K562 (cell line): ENCODE measurements around the gene CSK.

ENCODE experiments used
- CHD2 ChIP-seq: IDR thresholded peaks from 2 replicates; pipeline ENCODE4 v1.6.1; 2011; ENCODE audit warnings: low read depth, low read length
- FOXM1 ChIP-seq, 2 experiments: fragments of 450-650 bp in 1 of 2; sonication (generic) in 1 of 2; formaldehyde crosslinking in 1 of 2; IDR thresholded peaks; 2 replicates each; pipeline versions ENCODE4 v1.6.1 to v1.9.0; 2017 to 2022; ENCODE audit warnings: low read depth in 2 of 2, mild to moderate bottlenecking in 2 of 2, missing genetic modification reagents in 1 of 2, moderate library complexity in 1 of 2
- JUN ChIP-seq, 2 experiments: sonication (generic) in 1 of 2; formaldehyde crosslinking in 1 of 2; IDR thresholded peaks; 2 replicates each; pipeline versions ENCODE4 v1.6.1 to v1.8.0; 2012 to 2022; ENCODE audit warnings: borderline replicate concordance in 2 of 2, mild to moderate bottlenecking in 2 of 2, improper control_type of control experiment in 1 of 2, low read depth in 1 of 2, low read length in 1 of 2, missing genetic modification reagents in 1 of 2
- SMAD4 ChIP-seq: fragments of 250-450 bp; sonication (Bioruptor Pico); conservative IDR thresholded peaks from 2 replicates; pipeline ENCODE4 v1.8.0; 2021; ENCODE audit warnings: inconsistent platforms, mild to moderate bottlenecking, moderate library complexity
- TF ChIP-seq, protein P1 (sequence below): sonication (generic); formaldehyde crosslinking; IDR thresholded peaks from 2 replicates; pipeline ENCODE4 v1.8.0; 2022; ENCODE audit warnings: mild to moderate bottlenecking, missing genetic modification reagents

DNA sequence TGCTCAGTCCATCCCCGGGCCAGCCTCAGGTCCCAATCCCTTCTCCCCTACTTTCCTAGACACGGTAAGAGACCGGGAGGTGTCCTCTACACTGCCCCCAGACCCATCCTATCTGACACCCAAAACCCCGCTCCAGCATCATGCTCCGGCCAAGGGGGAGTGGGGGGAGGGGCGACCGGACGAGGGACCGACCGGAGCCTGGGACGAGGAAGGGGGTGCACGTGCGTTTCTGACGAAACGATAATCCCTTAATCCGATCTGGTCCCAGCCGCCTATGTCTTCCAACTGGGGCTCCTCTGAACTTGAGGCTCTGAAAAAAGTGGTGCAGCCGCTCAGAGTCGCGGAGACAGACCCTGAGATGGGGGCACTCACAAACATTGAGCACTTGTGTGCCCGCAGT, 45.0 kb downstream of the CSK start:
- no peak for TF ChIP-seq SMAD4
- TF ChIP-seq CHD2 = no peak
- TF ChIP-seq, protein P1, sequence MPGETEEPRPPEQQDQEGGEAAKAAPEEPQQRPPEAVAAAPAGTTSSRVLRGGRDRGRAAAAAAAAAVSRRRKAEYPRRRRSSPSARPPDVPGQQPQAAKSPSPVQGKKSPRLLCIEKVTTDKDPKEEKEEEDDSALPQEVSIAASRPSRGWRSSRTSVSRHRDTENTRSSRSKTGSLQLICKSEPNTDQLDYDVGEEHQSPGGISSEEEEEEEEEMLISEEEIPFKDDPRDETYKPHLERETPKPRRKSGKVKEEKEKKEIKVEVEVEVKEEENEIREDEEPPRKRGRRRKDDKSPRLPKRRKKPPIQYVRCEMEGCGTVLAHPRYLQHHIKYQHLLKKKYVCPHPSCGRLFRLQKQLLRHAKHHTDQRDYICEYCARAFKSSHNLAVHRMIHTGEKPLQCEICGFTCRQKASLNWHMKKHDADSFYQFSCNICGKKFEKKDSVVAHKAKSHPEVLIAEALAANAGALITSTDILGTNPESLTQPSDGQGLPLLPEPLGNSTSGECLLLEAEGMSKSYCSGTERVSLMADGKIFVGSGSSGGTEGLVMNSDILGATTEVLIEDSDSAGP (CRISPR knock-in tag) = no peak
- no peak for TF ChIP-seq FOXM1 (IDR thresholded peaks at IDR 0.05; ENCODE audit: low read depth)
- no peak for TF ChIP-seq FOXM1 (CRISPR knock-in tag; IDR thresholded peaks at IDR 0.05; ENCODE audit: low read depth)
- no peak for TF ChIP-seq JUN (IDR thresholded peaks at IDR 0.05; ENCODE audit: borderline replicate concordance, low read depth, low read length)
- no peak for TF ChIP-seq JUN (CRISPR knock-in tag; IDR thresholded peaks at IDR 0.05; ENCODE audit: borderline replicate concordance)
